Measurements from ENCODE around the gene ABCG2. TPM values are rescaled to one million over a fixed set of nuclear protein-coding genes. Genes with fewer than 3 reads are reported as not detected.

ABCG2 gene
- total RNA-seq, 2 donors from 2014 or later: 0.13 to 1.4 TPM

DNA sequence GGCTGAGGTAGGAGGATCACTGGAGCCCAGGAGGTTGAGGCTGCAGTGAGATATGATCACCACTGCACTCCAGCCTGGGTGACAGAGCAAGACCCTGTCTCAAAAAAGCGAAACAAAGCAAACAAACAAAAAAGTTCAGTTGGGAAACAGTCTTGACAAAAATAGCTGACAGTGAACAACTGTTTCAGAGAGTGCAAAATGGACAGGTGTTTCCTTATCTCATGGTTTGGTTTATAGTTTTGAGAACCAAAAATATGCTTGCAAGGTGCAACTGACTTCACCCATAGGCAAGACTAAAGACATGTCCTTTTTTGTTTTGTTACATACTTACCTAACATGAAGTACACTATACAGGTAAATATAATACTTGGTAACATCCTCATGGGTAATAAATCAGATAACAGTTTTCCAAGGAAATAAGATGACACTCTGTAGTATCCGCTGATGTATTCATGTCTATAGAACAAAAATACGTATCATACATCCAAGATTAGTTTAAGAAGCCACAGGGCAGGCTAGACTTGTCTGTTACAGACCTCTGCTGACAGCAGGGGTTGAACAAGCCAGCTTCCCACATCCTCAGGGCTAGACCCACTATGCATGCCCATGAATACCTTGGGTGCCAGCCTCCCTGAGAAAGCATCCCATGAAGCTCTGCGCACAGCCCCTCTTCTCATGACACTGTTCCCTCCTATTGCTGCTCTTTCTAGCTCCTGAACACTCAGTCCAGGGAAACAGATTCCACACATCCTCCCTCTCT lies 59.3 kb downstream of the ABCG2 start:
- Mint-ChIP-seq H3K27ac (no peak overlapping the region), H3K4me3 (no peak overlapping the region), H3K27me3 (peaks cover 11% of the 10 kb centered on the region), H3K36me3 (ENCODE audit: low read depth) (peaks cover 7% of the 10 kb centered on the region), H3K4me1 (no peaks in the 10 kb centered on the region)
- no peaks in the 10 kb centered on the region for H3K9me3 ChIP-seq (ENCODE audit: control insufficient read depth, low read length, poor library complexity, severe bottlenecking)
- ATAC-seq (no peak), DNase-seq (no peak)

- no peaks in the 10 kb centered on the region for H3K9me3 ChIP-seq (ENCODE audit: control insufficient read depth, low read length, poor library complexity, severe bottlenecking)
- H3K4me1 Mint-ChIP-seq: no peaks in the 10 kb centered on the region
- ATAC-seq (no peak), DNase-seq (no peak)
- H3K27me3 Mint-ChIP-seq: peaks cover 11% of the 10 kb centered on the region
- peaks cover 7% of the 10 kb centered on the region for H3K36me3 Mint-ChIP-seq (ENCODE audit: low read depth)
- H3K27ac Mint-ChIP-seq: no peak overlapping the region
- H3K4me3 Mint-ChIP-seq: no peak overlapping the region
Measured at GRCh38 chr4:88097781-88098180, 60.7 kb downstream of the ABCG2 start.

GRCh38 chr4:88097301-88097700 lies 61.1 kb downstream of the ABCG2 start:
- Mint-ChIP-seq H3K36me3 (ENCODE audit: low read depth) (peaks cover 7% of the 10 kb centered on the region), H3K27ac (no peak overlapping the region), H3K4me1 (no peaks in the 10 kb centered on the region), H3K4me3 (no peak overlapping the region), H3K27me3 (peaks cover 11% of the 10 kb centered on the region)
- H3K9me3 ChIP-seq (ENCODE audit: control insufficient read depth, low read length, poor library complexity, severe bottlenecking): no peaks in the 10 kb centered on the region
- no peak for DNase-seq
- ATAC-seq: no peak

DNA sequence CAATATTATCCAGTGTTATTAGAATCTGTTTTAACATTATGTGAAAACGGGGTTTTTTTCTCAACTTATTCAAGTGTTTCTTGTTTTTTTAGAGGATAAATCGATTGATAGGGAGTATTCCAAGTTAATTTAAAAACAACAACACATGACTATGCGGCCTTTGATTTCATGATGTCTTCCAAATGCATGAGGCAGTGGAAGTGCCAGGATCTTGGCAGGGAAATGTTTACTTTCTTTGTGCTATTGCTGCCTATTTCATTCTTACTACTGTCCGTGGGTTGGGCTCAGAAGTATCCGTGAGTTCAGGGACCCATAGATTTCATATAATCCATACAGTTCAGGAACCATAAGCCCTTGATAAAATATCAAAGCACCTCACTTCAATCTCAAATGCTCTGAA lies 64.6 kb downstream of the ABCG2 start:
- no peak for ATAC-seq

DNA sequence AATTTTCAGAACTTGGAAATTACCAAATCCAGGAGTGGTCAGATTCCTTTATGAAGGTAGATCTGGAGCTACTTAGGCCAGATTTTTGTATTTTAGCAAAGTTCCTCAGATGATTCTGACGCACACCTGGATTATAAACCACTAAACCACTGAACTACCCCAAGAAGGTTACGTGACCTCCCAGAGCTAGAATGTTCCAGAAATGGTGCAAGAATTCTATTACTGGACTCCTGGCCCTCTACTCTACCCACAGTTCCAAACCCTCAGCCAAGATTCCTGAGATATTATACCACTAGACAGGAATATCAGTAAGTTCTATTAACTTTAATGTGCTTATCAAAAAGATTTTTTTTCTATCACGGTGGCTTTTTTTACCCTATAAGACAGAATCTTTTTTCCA lies 67.1 kb downstream of the ABCG2 start:
- no peaks in the 10 kb centered on the region for H3K4me1 Mint-ChIP-seq
- no peak overlapping the region for H3K4me3 Mint-ChIP-seq
- H3K36me3 Mint-ChIP-seq (ENCODE audit: low read depth): no peaks in the 10 kb centered on the region
- DNase-seq: no peak
- peaks cover 10% of the 10 kb centered on the region for H3K27me3 Mint-ChIP-seq
- no peak for ATAC-seq
- H3K9me3 ChIP-seq (ENCODE audit: control insufficient read depth, low read length, poor library complexity, severe bottlenecking): no peaks in the 10 kb centered on the region
- H3K27ac Mint-ChIP-seq: no peak overlapping the region

More for the DNA sequence above, 64.6 kb downstream of the ABCG2 start:
- DNase-seq: no peak
- Mint-ChIP-seq H3K4me1 (no peaks in the 10 kb centered on the region), H3K4me3 (no peak overlapping the region), H3K27ac (no peak overlapping the region), H3K36me3 (ENCODE audit: low read depth) (peaks cover 2% of the 10 kb centered on the region), H3K27me3 (peaks cover 11% of the 10 kb centered on the region)
- H3K9me3 ChIP-seq (ENCODE audit: control insufficient read depth, low read length, poor library complexity, severe bottlenecking): no peaks in the 10 kb centered on the region

DNA sequence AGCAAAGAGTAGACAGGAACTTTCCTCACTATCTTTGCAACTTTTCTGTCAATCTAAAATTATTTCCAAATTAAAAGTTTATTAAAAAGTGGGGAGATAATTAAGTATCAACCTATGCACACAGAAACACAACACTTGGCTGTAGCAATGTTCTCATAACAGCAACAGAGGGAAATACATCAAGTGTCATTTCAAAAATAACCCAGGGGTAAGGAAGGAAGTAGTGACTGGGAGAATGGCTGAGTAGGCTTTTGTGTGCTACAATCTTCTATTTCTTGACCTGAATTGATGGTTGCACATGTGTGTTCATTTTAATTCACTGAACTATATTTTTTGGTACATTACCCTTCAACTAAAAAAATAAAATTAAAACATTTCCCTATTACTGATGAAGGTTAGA lies 67.5 kb downstream of the ABCG2 start:
- H3K4me3 Mint-ChIP-seq: no peak overlapping the region
- no peaks in the 10 kb centered on the region for H3K36me3 Mint-ChIP-seq (ENCODE audit: low read depth)

DNA sequence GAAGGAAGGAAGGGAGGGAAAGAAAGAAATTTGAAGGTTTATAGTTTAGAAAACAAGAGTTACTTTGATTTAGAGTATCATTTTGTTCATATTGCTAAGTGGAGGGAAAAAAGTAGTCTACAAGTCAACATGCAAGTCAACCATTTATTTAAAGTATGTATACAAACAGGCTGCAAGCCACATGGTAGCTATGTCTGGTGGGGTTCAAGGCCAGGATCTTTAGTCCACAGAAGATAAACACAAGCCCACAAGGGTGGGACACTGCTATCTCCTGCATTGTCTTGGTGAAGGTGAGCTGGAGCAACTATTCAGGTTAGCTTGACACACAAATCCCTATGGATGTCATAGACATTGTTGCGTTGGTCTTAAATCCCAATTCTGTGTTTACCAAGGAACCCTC lies 71.4 kb downstream of the ABCG2 start:
- DNase-seq: no peak
- no peaks in the 10 kb centered on the region for H3K9me3 ChIP-seq (ENCODE audit: control insufficient read depth, low read length, poor library complexity, severe bottlenecking)
- no peak overlapping the region for H3K4me3 Mint-ChIP-seq
- no peaks in the 10 kb centered on the region for H3K36me3 Mint-ChIP-seq (ENCODE audit: low read depth)
- H3K4me1 Mint-ChIP-seq: no peaks in the 10 kb centered on the region
- H3K27me3 Mint-ChIP-seq: peaks cover 4% of the 10 kb centered on the region
- ATAC-seq: no peak
- no peak overlapping the region for H3K27ac Mint-ChIP-seq

More for the DNA sequence above, 67.5 kb downstream of the ABCG2 start:
- Mint-ChIP-seq H3K27ac (no peak overlapping the region), H3K4me1 (no peaks in the 10 kb centered on the region), H3K27me3 (peaks cover 10% of the 10 kb centered on the region)
- no peak for DNase-seq
- H3K9me3 ChIP-seq (ENCODE audit: control insufficient read depth, low read length, poor library complexity, severe bottlenecking): no peaks in the 10 kb centered on the region
- no peak for ATAC-seq

- DNase-seq: no peak
- no peaks in the 10 kb centered on the region for H3K9me3 ChIP-seq (ENCODE audit: control insufficient read depth, low read length, poor library complexity, severe bottlenecking)
- no peak for ATAC-seq
- H3K27ac Mint-ChIP-seq: no peak overlapping the region
- no peaks in the 10 kb centered on the region for H3K36me3 Mint-ChIP-seq (ENCODE audit: low read depth)
- H3K27me3 Mint-ChIP-seq: no peaks in the 10 kb centered on the region
- H3K4me1 Mint-ChIP-seq: no peaks in the 10 kb centered on the region
- H3K4me3 Mint-ChIP-seq: no peak overlapping the region
Measured at GRCh38 chr4:88080626-88081025, 77.8 kb downstream of the ABCG2 start.

GRCh38 chr4:88078579-88078978 lies 79.9 kb downstream of the ABCG2 start:
- Mint-ChIP-seq H3K27ac (no peak overlapping the region), H3K36me3 (ENCODE audit: low read depth) (peaks cover 2% of the 10 kb centered on the region), H3K4me1 (no peaks in the 10 kb centered on the region), H3K4me3 (no peak overlapping the region), H3K27me3 (no peaks in the 10 kb centered on the region)
- no peaks in the 10 kb centered on the region for H3K9me3 ChIP-seq (ENCODE audit: control insufficient read depth, low read length, poor library complexity, severe bottlenecking)
- DNase-seq: no peak
- ATAC-seq: no peak

DNA sequence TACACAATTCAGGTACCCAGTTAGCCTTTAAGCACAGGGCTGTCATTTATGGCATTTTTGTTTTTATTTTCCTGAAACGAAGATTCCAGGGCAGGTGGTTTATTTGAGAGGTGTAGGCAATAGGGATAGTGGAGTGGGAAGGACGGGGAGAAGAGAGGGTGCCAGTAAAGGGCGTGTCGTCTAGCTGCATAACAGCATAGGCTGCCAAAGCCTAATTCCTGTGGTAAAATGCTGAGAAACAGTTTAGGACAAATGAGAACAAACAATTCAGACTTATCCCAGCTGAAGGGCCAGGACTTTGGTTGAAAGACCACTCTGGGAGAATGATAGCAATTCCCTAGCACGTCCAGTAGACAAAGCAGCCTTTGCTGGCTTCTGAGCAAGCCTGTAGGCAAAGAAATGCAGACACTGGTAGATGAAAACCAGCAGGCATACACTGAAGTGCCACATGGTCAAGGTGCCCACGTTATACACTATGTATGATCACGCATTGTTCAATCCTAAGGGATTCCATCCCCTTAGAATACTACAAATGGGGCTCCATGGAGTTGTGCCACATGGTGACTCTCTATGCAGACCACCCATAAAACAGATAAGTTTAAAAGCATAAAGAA lies 80.4 kb downstream of the ABCG2 start:
- DNase-seq (no peak), ATAC-seq (no peak)
- H3K9me3 ChIP-seq (ENCODE audit: control insufficient read depth, low read length, poor library complexity, severe bottlenecking): no peaks in the 10 kb centered on the region
- no peaks in the 10 kb centered on the region for H3K4me1 Mint-ChIP-seq
- no peak overlapping the region for H3K27ac Mint-ChIP-seq
- no peaks in the 10 kb centered on the region for H3K27me3 Mint-ChIP-seq
- peaks cover 2% of the 10 kb centered on the region for H3K36me3 Mint-ChIP-seq (ENCODE audit: low read depth)
- no peak overlapping the region for H3K4me3 Mint-ChIP-seq

DNA sequence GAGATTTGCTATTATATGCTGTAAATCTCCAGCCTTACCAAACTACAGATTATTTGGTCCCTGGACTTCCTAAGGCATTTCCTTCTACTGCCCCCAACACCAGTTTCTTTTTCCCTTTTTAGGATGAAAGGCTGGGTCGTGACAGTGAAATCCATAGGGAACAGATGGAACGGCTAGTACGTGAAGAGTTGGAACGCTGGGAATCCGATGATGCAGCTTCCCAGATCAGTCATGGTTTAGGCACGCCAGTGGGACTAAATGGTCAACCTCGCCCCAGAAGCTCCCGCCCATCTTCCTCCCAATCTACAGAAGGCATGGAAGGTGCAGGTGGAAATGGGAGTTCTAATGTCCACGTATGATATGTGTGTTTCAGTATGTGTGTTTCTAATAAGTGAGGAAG lies 83.1 kb downstream of the ABCG2 start:
- peaks cover 10% of the 10 kb centered on the region for H3K36me3 Mint-ChIP-seq (ENCODE audit: low read depth)
- DNase-seq: no peak
- H3K4me3 Mint-ChIP-seq: no peak overlapping the region
- ATAC-seq: no peak
- no peaks in the 10 kb centered on the region for H3K27me3 Mint-ChIP-seq
- H3K4me1 Mint-ChIP-seq: no peaks in the 10 kb centered on the region
- peaks cover 4% of the 10 kb centered on the region for H3K9me3 ChIP-seq (ENCODE audit: control insufficient read depth, low read length, poor library complexity, severe bottlenecking)
- H3K27ac Mint-ChIP-seq: no peak overlapping the region

DNA sequence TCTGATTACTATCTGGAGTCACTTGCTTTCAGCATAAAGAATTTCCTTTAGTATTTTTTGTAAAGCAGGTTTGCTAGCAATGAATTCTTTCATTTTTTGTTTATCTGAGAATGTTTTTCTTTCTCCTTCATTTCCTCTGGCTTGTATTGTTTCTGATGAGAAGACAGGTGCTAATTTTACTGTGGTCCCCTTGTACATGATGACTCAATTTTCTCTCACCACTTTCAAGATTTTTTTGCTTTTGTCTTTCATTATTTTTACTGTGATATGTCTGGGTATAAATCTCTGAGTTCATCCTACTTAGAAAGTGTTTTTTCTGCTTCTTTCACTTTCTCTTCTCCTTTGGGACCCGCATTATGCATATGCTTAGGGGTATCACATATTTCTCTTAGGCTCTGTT lies 88.4 kb downstream of the ABCG2 start:
- H3K27me3 Mint-ChIP-seq: no peaks in the 10 kb centered on the region
- H3K36me3 Mint-ChIP-seq (ENCODE audit: low read depth): peaks cover 19% of the 10 kb centered on the region
- no peak for DNase-seq
- peaks cover 4% of the 10 kb centered on the region for H3K9me3 ChIP-seq (ENCODE audit: control insufficient read depth, low read length, poor library complexity, severe bottlenecking)
- no peak for ATAC-seq
- no peaks in the 10 kb centered on the region for H3K4me1 Mint-ChIP-seq
- no peak overlapping the region for H3K27ac Mint-ChIP-seq
- H3K4me3 Mint-ChIP-seq: no peak overlapping the region

- peaks cover 10% of the 10 kb centered on the region for H3K36me3 Mint-ChIP-seq (ENCODE audit: low read depth)
- no peaks in the 10 kb centered on the region for H3K27me3 Mint-ChIP-seq
- H3K4me1 Mint-ChIP-seq: no peaks in the 10 kb centered on the region
- H3K27ac Mint-ChIP-seq: no peak overlapping the region
- no peak for DNase-seq
- ATAC-seq: no peak
- no peak overlapping the region for H3K4me3 Mint-ChIP-seq
- no peaks in the 10 kb centered on the region for H3K9me3 ChIP-seq (ENCODE audit: control insufficient read depth, low read length, poor library complexity, severe bottlenecking)
Measured at GRCh38 chr4:88064410-88064809, 94.0 kb downstream of the ABCG2 start.

Measured in T-helper 17 cell (primary cell).